Osteoblast (primary cell): ENCODE data around the gene KIF15. TPM values are rescaled to one million over a fixed set of nuclear protein-coding genes. Genes with fewer than 3 reads are reported as not detected.

ENCODE experiments used
- DNase-seq: peaks from one replicate; pipeline ENCODE4 v3.0.0; 2011; ENCODE audit warnings: low spot score, mixed read lengths; ENCODE audit not compliant: insufficient read length; ENCODE audit errors: missing footprints
- H2AFZ ChIP-seq: 2 replicates; pipeline ENCODE4 v1.6.0; 2011; ENCODE audit warnings: mild to moderate bottlenecking, low read length
- H3K27ac ChIP-seq: 2 replicates; pipeline ENCODE4 v1.5.1; 2011; ENCODE audit warnings: mild to moderate bottlenecking, low read depth, low read length, moderate library complexity
- H3K27me3 ChIP-seq: 2 replicates; pipeline ENCODE4 v1.6.0; 2012; ENCODE audit warnings: mild to moderate bottlenecking, control low read depth, inconsistent platforms, low read length, moderate library complexity; ENCODE audit not compliant: insufficient read depth
- H3K36me3 ChIP-seq: 2 replicates; pipeline ENCODE4 v1.5.1; 2011; ENCODE audit warnings: mild to moderate bottlenecking, low read length, control low read depth, moderate library complexity; ENCODE audit not compliant: insufficient read depth
- H3K4me1 ChIP-seq: 2 replicates; pipeline ENCODE4 v1.5.1; 2011; ENCODE audit warnings: mild to moderate bottlenecking, low read length, control low read depth, moderate library complexity; ENCODE audit not compliant: insufficient read depth
- H3K4me2 ChIP-seq: 2 replicates; pipeline ENCODE4 v1.6.0; 2011; ENCODE audit warnings: mild to moderate bottlenecking, low read length; ENCODE audit not compliant: insufficient read depth
- H3K4me3 ChIP-seq: fragments of 200-600 bp; sonication (generic); 3 replicates; pipeline ENCODE4 v1.5.1; 2012; ENCODE audit warnings: mild to moderate bottlenecking, low read length, inconsistent platforms; ENCODE audit not compliant: insufficient read depth
- H3K79me2 ChIP-seq: 2 replicates; pipeline ENCODE4 v1.6.0; 2012; ENCODE audit warnings: mild to moderate bottlenecking, low read length, control low read depth, inconsistent platforms; ENCODE audit not compliant: insufficient read depth
- H3K9me3 ChIP-seq: 2 replicates; pipeline ENCODE4 v1.5.1; 2011; ENCODE audit warnings: low read depth, low read length, control low read depth
- H4K20me1 ChIP-seq: 2 replicates; pipeline ENCODE4 v1.6.0; 2012; ENCODE audit warnings: mild to moderate bottlenecking, low read length, control low read depth; ENCODE audit not compliant: insufficient read depth
- CTCF ChIP-seq: IDR thresholded peaks from 2 replicates; pipeline ENCODE4 v1.5.1; 2011; ENCODE audit warnings: mild to moderate bottlenecking, low read depth, low read length, moderate library complexity; ENCODE audit errors: extremely low read depth
- total RNA-seq: library from RNA; depleted of rRNA; stranded (reverse); fragments of >200 nt; gene quantifications from 2 replicates; pipeline ENCODE4 v1.2.3, GENCODE V29; 2012

KIF15 gene
- total RNA-seq, 1 donor: 1.8 TPM

DNA sequence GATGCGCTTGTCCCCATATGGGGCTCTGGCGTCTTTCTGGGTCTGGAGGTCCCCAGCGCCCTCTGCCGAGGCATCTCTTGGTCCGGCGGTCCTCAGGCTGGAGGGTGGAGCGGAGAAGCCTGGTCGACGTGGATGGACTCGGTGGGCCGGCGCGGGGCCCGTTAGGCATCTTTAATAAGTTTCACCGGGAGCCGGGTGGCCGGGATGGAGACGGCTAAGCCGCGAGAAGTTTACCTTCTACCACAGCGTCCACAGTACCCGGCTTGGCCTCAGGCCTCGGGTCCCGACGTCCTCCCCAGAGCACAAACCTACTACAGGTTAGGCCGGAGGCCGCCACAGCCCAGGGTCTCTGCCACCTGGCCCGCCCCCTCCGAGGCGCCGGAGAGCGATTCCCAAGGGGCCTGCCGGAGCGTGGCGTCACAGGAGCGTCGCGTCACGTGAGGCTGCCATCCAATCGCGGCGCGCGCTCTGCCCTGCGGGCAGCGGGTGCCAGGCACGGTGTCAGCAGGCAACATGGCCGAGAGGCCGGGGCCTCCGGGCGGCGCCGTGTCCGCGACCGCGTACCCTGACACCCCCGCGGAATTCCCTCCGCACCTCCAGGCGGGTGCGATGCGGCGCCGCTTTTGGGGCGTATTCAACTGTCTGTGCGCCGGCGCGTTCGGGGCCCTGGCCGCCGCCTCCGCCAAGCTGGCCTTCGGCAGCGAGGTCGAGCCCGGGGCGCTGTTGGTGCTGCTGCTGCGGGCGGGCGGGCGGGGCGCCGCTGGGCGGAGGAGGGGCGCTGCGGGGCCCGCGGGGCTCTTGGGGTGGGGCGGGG lies 100.0 kb downstream of the KIF15 start, which contains the start of gene TMEM42:
Gene TMEM42 (plus strand): TSS at position 501 of the 814 bp plus-strand sequence. CDS start 13 bp downstream, at position 514.
- no peaks in the 10 kb centered on the region for H3K27me3 ChIP-seq
- peak within 1 kb of the TSS; percentile 100 for H3K4me2 ChIP-seq
- DNase-seq: peak; percentile 100
- peaks cover 8% of the 10 kb centered on the region for H3K79me2 ChIP-seq
- H3K9me3 ChIP-seq: no peaks in the 10 kb centered on the region
- no peaks in the 10 kb centered on the region for H3K36me3 ChIP-seq
- peak within 1 kb of the TSS; percentile 93 for H2AFZ ChIP-seq
- no peaks in the 10 kb centered on the region for H4K20me1 ChIP-seq
- TF ChIP-seq CTCF: no peak
- peak within 1 kb of the TSS; percentile 83 for H3K27ac ChIP-seq
- H3K4me3 ChIP-seq: peak within 1 kb of the TSS; percentile 83
- peaks cover 6% of the 10 kb centered on the region for H3K4me1 ChIP-seq

DNA sequence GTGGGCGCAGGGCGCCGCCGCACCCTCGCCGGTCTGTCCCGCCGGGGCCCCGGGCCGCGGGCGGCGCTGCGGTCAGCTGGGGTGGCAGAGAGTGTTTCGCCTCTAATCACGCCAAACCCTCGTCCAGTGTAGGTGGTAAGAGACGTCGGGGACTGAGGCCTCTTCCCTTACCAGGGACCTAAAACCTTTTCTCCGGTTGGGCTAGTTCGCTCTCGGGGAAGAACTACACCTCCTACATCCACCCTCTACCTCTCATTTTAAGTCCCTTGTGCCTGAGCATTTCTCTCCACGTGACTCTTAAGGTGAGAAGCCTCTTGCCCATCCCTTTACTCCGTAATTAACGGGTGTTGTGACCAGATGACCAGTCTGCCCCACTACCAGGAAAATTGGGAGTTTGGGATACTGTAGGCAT lies 100.6 kb downstream of the KIF15 start:
- H3K79me2 ChIP-seq: peaks cover 8% of the 10 kb centered on the region
- no peaks in the 10 kb centered on the region for H3K36me3 ChIP-seq
- peak; percentile 58 for DNase-seq
- H2AFZ ChIP-seq: peak overlapping the region; percentile 92
- no peak for TF ChIP-seq CTCF
- peak overlapping the region; percentile 83 for H3K4me3 ChIP-seq
- H3K4me1 ChIP-seq: peaks cover 6% of the 10 kb centered on the region
- H3K4me2 ChIP-seq: peak overlapping the region; percentile 100
- H3K27me3 ChIP-seq: no peaks in the 10 kb centered on the region
- H4K20me1 ChIP-seq: no peaks in the 10 kb centered on the region
- H3K9me3 ChIP-seq: no peaks in the 10 kb centered on the region
- H3K27ac ChIP-seq: peak overlapping the region; percentile 83

- Histone ChIP-seq H3K4me2 (no peak overlapping the region), H3K27me3 (no peaks in the 10 kb centered on the region), H2AFZ (no peak overlapping the region), H3K4me3 (no peak overlapping the region), H3K79me2 (peaks cover 8% of the 10 kb centered on the region), H3K27ac (no peak overlapping the region), H3K4me1 (peaks cover 6% of the 10 kb centered on the region), H3K9me3 (no peaks in the 10 kb centered on the region), H3K36me3 (no peaks in the 10 kb centered on the region), H4K20me1 (no peaks in the 10 kb centered on the region)
- DNase-seq: no peak
- TF ChIP-seq CTCF: no peak
These were observed 103.9 kb downstream of the KIF15 start for GRCh38 chr3:44865272-44866035.
